GM12878 (cell line): Measurements from ENCODE around the gene VIT.

Source experiments
- FOXM1 ChIP-seq: IDR thresholded peaks from 2 replicates; pipeline ENCODE4 v1.6.1; 2012; ENCODE audit warnings: low read depth, mild to moderate bottlenecking, inconsistent platforms, low read length, moderate library complexity
- HSF1 ChIP-seq: fragments of 150-350 bp; IDR thresholded peaks from 2 replicates; pipeline ENCODE4 v1.6.1; 2014; ENCODE audit warnings: mild to moderate bottlenecking, low read depth, low read length
- TF ChIP-seq, protein P1 (sequence below): IDR thresholded peaks from 2 replicates; pipeline ENCODE4 v1.6.1; 2012; ENCODE audit warnings: low read depth, low read length, improper control_type of control experiment

- TF ChIP-seq HSF1 (no peak), FOXM1 (no peak)
- TF ChIP-seq, protein P1, sequence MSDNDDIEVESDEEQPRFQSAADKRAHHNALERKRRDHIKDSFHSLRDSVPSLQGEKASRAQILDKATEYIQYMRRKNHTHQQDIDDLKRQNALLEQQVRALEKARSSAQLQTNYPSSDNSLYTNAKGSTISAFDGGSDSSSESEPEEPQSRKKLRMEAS, result no peak
These were observed 41.1 kb upstream of the VIT start for GRCh38 chr2:36655453-36655852.
